Erythroblast (primary cell): ENCODE measurements around the gene SELE.
A peak's percentile ranks its signal among the peaks of the same experiment; 100 is the strongest.
"Not testable (repeated sequence)": the region's sequence is repeated elsewhere in the genome, so short reads cannot be mapped to it uniquely, and the experiment has no call there.

Source experiments
- DNase-seq, 2 experiments: peaks; one replicate each; lab custom pipeline; 2025; lab: John Stamatoyannopoulos, UW
- GATA1 ChIP-seq: IDR thresholded peaks from 2 replicates; pipeline ENCODE4 v1.6.1; 2011; ENCODE audit warnings: low read depth, mild to moderate bottlenecking, control low read depth, low read length, moderate library complexity
- POLR2A ChIP-seq: IDR thresholded peaks from 2 replicates; pipeline ENCODE4 v1.6.1; 2011; ENCODE audit warnings: mild to moderate bottlenecking, low read length

Gene SELE

DNA sequence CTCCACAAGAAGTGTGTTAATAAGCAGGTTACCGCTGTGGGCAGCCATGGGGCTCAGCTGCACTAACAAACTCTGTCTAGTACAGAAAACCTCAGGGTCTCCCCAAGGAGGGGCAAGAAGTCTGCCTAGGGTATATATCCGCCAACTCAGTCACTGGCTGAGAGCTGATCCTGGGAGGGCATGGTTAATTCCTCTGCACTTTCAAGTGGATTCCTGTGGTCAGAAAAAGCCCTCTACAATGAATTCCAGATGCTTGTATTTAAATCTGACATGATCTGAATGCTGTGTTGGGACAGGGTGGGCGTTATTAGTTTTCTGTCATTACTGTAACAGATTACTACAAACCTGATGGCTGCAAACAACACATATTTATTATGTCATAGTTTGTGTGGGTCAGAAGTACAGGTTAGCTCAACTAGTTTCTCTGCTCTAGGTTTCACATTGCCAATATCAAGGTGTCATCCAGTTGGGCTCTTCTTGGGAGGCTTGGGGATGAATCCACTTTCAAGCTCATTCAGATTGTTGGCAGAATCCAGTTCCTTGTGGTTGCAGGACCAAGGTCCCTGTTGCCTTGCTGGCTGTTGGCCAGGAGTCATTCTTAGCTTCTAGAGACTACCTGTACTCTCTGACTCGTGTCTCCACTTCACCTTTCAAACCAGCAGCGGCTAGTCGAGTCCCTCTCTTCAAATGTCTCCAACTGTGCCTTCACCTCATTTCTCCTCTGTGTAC is 8.0 kb upstream of the SELE start:
- no peak for TF ChIP-seq POLR2A
- TF ChIP-seq GATA1 = no peak
- DNase-seq = no peak

DNA sequence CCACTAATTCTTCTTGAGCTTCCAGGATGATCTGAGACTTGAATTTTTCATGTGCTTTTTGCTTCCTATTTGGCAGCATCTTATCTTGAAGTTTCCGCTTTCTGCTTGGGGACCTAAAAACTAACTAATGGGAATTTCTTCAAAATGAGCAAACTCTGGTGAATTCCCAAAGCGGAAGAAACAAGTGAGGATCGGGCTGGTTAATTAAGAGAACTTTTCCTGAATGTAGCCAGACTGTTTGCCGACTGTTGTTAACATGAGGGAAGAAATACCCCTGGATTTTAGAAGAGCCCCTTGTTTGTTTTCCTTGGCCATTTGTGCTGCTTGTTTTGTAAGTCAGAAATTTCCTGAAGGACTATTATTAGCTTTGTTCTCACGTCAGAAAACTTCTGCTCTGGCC is 6.1 kb upstream of the SELE start:
- no peak for DNase-seq
- TF ChIP-seq POLR2A = no peak
- no peak for TF ChIP-seq GATA1

DNA sequence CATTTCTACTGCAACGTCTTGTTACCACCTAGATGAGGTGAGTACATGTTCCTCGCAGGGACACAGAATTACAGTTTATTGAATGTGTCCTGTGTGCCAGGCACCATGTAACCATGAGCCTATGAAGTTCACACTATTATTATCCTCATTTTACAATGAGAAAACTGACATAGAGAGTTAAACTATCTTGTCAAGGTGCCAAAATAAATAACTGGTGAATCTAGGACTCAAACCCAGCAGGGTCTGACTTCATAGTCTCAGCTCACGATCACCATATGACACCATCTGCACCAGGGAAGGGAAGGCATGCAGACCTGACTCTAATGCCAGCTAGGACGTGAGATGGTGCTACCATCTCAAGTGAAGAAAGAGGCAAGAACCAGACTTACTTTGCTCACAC is 2.4 kb downstream of the SELE start:
- DNase-seq = no peak
- TF ChIP-seq GATA1 (no peak), POLR2A (no peak)

DNA sequence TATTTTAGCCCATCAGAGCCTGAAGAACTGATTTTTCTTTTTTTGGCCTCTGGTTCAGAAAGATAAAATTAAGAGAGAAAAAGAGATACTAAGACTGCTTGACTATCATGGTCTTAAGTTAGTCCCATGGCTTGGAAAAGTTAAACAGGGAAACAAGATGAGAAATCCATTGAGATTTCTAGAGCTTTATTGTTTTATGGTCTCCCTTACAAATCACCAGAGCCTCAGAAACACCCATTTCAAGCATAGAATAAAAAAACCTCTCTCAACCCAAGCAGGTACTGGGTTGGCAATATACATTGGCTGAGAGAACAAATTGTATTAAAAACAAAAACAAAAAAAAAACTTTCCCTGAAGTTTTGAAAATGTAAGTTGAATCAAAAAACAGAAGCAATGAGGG is 3.9 kb downstream of the SELE start:
- no peak for TF ChIP-seq GATA1
- TF ChIP-seq POLR2A = no peak
- no peak for DNase-seq

DNA sequence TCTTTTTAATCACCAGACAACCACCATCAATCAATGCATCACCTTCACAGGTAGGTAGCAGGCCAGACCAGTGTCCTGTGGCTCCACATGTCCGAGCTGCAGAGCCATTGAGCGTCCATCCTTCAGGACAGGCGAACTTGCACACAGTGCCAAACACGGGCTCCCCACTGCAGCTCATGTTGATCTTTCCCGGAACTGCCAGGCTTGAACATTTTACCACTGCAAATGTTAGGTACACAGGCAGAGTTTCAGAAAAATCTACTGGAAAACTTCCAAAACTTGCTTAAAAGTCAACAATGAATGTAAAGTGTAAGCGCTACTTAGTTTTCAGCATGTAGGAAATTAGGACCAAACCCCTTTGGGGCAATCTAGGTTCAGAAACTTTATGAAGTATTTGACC is 6.6 kb downstream of the SELE start:
- TF ChIP-seq GATA1 (no peak), POLR2A (no peak)
- no peak for DNase-seq

DNA sequence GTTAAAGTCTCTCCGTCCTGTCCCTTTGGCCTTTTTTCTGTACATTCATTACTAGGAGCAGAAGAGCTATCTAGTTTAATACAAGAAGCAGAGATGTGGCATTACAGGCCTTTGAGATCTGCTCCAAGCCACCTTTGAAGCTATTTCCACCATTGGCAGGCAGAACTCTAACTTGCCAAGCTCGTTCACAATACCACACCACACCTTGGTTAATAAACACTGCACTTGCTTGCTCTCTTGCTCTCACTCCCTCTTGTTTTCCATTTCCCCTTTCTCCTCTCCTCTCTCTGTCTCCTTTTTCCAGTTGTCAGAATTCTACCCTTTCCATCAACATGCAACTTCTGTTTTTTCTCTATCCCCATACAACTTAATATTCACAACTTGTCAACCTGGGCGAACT is 7.0 kb downstream of the SELE start:
- DNase-seq = no peak
- TF ChIP-seq GATA1 (no peak), POLR2A (no peak)

DNA sequence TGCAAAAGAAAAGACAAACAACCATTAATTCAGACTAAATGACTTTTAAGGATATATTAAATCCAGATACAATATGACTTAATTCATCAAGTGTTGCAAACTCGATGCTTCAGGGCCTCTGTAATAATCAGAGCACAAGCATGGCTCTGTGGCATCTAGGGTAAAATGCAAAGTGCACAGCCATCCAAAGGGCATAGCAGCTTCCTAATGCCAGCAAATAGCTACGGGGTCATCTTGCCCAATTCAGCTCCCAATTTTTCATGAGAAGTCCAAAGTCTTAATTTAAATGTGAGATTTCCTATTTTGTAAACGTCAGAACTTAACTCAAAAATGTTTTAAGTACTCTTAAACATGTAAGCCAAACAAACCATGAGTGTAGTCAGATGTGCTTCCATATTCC is 7.9 kb downstream of the SELE start:
- no peak for TF ChIP-seq POLR2A
- DNase-seq = no peak

DNA sequence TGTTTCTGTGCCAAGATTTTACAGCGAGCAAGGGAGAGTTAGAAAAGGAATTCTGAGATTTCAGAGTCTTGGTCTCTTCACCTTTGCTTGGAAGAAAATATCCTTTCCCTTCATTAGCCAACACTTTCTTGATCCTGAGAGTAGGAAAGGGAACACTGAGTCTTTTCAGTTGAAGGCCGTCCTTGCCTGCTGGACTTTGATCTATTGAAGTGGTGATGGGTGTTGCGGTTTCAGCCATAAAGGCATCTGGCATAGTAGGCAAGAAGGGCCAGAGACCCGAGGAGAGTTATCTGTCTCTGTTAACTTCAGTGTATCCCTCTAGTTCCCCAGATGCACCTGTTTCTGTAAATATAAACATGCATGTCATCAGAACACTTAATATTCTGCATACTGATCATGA is 9.7 kb downstream of the SELE start:
- DNase-seq = no peak
- TF ChIP-seq POLR2A (no peak), GATA1 (no peak)

DNA sequence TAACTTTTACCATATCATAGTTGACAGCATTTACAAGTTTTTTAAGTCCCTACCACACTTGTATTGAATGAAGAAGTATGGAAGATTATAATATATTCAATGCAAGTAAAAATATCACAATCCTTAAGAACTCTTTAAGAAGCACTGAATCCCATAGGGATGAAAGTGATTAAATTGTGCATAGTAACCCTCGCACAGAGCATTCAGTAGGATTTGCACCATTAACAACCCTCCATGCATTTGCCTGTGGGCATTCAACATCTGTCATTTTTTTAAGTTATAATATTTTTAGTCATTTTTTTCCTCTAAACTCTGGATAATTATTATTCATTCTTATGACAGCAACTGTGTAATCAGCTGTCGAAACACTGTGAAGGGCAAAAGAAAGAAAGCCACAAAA is 10.1 kb downstream of the SELE start:
- TF ChIP-seq GATA1 = no peak
- no peak for TF ChIP-seq POLR2A
- no peak for DNase-seq

DNA sequence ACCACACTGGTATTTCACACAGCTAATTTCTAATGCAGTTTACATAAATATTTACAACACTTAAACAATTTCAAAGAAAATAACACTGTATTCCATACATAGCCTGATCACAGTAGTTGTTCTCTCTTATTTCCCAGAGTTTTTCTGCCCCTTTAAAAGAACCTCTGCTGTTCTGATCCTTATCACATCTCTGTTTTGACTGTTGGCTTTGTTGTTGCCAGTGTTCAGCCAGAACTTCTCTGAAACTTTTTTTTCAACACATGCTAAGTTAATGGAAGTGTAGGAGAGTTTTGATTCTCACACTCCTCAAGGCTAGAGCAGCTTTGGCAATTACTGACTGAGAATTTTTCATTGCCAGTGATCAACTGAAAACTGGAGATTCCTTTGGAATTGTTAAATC is 11.1 kb downstream of the SELE start:
- DNase-seq = no peak
- TF ChIP-seq GATA1 = no peak
- no peak for TF ChIP-seq POLR2A

DNA sequence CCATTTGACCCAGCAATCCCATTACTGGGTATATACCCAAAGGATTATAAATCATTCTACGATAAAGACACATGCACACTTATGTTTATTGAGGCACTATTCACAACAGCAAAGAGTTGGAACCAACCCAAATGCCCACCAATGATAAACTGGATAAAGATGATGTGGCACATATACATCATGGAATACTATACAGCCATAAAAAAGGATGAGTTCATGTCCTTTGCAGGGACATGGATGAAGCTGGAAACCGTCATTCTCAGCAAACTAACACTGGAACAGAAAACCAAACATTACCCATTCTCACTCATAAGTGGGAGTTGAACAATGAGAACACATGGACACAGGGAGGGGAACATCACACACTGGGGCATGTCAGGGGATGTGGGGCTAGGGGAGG is 18.8 kb downstream of the SELE start:
- DNase-seq = not testable (repeated sequence)

DNA sequence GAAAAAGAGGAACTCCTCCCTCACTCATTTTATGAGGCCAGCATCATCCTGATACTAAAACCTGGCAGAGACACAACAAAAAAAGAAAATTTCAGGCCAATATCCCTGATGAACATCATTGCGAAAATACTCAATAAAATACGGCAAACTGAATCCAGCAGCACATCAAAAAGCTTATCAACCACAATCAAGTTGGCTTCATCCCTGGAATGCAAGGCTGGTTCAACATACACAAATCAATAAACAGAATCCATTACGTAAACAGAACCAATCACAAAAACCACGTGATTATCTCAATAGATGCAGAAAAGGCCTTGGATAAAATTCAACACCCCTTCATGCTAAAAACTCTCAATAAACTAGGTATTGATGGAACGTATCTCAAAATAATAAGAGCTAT is 20.8 kb downstream of the SELE start:
- DNase-seq = not testable (repeated sequence)

DNA sequence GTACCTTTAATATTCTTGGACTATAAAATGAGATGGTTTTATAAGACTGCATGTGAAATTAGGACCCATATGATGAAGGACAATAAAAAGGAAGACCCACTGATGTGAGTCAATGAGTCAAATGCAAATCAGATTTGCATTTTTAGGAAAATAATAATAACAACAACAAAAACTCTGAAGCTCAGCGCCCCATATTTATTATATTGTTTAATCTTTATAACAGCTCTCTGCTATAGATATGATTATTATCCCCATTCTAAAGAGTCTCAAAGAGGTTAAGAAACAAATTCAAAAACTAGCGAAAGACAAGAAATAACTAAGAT is 21.6 kb downstream of the SELE start:
- TF ChIP-seq GATA1 = no peak
- TF ChIP-seq POLR2A = no peak
- DNase-seq = no peak

DNA sequence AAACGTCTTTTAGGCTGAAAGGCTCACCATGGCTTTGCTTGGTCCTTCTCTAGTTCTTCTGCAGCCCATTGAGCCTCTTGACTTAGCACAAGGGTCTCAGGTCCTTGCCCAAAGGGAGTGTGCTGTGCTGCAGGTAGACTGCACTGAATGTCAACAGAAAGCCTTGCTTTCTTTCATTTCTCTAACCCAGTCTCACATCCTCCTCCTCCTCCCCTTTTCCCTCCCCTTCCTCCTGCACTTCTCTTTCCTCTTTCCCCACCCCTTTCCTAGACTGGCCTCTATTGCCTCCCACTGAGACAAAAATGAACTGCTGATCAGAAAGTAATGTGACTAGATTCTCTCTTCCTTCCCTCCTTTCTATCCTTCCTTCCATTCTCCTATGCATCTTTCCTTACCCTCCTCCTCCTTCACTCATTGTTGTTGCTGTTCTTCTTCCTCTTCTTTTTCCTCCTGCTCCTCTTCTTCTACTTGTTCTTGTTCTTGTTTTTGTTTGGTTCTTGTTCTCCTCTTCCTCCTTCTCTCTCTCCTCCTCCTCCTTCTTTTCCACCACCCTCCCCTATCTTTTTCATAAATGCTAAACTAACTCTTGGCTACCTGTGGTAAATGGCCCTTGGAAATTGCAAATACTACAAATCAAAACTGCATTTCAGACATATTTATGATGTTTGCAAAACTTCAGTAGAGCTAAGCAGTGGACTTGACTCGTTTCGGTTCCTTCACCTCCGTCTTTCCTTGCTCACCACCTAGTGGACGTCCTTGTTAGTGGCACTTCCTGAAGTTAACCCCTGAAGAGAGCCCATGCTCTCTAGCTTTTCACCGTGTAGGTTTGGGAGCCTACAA is 22.2 kb downstream of the SELE start, which contains the start of gene SELL:
SELL (minus strand) TSS at position 152 of the 840 bp plus-strand sequence; CDS start at position 30, 122 bp downstream.
- peak; percentile 57 to 65 for DNase-seq
- no peak for TF ChIP-seq GATA1
- no peak for TF ChIP-seq POLR2A

DNA sequence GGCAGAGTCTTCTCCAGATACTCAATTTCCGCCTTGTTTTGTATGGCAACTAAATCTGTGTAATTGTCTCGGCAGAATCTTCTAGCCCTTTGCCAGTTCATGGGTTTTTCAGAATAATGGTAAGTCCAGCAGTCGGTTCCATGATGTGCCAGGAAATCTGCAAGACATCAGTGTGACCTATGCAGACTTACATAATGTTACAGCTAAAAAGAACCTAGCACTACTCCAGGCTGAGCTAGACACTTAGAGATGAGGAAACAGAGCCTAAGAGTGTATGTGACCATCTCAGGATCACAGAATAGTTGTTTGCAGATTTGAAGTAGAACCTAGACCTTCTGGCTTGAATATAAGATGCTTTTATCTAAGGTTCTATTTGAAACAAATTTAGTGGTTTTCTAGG is 25.2 kb downstream of the SELE start:
- TF ChIP-seq POLR2A = no peak
- no peak for TF ChIP-seq GATA1
- no peak for DNase-seq

DNA sequence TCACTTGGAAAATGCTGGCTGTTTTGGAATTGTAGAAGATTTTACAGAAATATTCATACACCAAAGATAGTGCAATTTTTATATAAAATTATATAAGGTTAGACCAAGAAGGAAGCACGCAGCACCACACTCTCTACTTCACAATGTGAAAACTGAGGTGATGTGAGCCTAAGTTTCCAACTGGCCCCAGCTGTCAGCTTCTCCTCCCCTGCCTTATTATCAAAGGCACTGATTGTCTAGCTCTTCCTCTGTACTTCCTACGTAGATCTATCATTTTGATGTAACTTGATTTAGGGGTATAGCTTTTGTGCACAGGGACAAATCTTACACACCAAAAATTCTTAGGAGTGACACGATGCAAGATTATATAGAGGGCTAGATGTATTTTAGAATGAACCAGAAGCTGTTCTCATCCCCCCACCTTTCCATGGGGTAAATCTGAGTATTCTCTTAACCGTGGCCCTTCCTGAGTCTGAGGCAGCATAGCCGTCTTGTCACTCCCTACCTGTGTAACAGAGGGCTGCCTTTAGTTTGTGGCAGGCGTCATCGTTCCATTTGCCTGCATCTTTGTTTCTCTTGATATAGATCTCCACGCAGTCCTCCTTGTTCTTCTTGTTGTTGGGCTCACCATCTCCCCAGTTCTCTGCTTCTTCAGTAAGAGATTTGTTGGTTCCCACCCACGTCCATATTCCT is 25.8 kb downstream of the SELE start:
- no peak for DNase-seq
- TF ChIP-seq GATA1 (no peak), POLR2A (no peak)
